HT-29 (cell line): ENCODE measurements around the gene NCOA1. TPM values are rescaled to one million over a fixed set of nuclear protein-coding genes. Genes with fewer than 3 reads are reported as not detected.

ENCODE experiments used
- small RNA-seq: library from RNA; depleted of rRNA; stranded (forward); fragments of <200 nt; gene quantifications from one replicate; pipeline ENCODE3, GENCODE V24; 2014
- total RNA-seq: library from RNA; depleted of rRNA; stranded (reverse); fragments of >200 nt; shearing (Covaris generic); gene quantifications from 2 replicates; pipeline ENCODE4 v1.2.3, GENCODE V29; 2014; rRNA removed

The NCOA1 gene
- total RNA-seq, 1 experiment from 2014 or later: 4.0 TPM

Small RNAs within 50 kb of the gene (small RNA-seq; reads per million reads assigned to genes)
- gene RNA5SP88 (1.0 reads per million, percentile 35 among the genes with 10 or more reads in this experiment), gene RNU6-936P (not detected)

Other genes starting within 250 kb of the NCOA1 start
- gene ITSN2, start 130.7 kb upstream of the NCOA1 start, total RNA-seq: 20.1 and 28.1 TPM in 2 replicates